GM10266 (cell line): ENCODE results near the gene SLC5A9.
"Not testable (repeated sequence)": the region's sequence is repeated elsewhere in the genome, so short reads cannot be mapped to it uniquely, and the experiment has no call there.

Experiments used
- DNase-seq: peaks from one replicate; pipeline ENCODE4 v3.0.0; 2012; ENCODE audit errors: extremely low spot score
- TF ChIP-seq, protein P1 (sequence below): IDR thresholded peaks from 2 replicates; pipeline ENCODE4 v1.5.1; 2012; ENCODE audit warnings: mild to moderate bottlenecking, low read depth; ENCODE audit not compliant: control insufficient read depth, insufficient read depth; ENCODE audit errors: missing control alignments

The SLC5A9 gene

DNA sequence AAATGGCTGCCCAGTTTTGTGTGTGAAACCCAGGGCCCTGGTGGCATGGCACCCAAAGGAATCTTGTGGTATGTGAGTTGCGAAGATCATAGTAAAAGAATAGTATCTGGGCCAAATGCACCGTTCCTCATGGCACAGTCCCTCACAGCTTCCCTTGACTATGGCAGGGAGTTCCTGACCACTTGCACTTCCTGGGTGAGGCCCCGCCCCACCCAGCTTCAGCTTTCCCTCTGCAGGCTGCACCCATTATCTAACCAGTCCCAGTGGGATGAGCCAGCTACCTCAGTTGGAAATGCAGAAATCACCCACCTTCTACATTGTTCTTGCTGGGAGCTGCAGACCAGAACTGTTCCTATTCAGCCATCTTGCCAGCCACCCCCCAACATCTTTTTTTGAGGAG lies 63.0 kb downstream of the SLC5A9 start:
- no peak for DNase-seq
- TF ChIP-seq, protein P1, sequence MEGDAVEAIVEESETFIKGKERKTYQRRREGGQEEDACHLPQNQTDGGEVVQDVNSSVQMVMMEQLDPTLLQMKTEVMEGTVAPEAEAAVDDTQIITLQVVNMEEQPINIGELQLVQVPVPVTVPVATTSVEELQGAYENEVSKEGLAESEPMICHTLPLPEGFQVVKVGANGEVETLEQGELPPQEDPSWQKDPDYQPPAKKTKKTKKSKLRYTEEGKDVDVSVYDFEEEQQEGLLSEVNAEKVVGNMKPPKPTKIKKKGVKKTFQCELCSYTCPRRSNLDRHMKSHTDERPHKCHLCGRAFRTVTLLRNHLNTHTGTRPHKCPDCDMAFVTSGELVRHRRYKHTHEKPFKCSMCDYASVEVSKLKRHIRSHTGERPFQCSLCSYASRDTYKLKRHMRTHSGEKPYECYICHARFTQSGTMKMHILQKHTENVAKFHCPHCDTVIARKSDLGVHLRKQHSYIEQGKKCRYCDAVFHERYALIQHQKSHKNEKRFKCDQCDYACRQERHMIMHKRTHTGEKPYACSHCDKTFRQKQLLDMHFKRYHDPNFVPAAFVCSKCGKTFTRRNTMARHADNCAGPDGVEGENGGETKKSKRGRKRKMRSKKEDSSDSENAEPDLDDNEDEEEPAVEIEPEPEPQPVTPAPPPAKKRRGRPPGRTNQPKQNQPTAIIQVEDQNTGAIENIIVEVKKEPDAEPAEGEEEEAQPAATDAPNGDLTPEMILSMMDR = no peak

DNA sequence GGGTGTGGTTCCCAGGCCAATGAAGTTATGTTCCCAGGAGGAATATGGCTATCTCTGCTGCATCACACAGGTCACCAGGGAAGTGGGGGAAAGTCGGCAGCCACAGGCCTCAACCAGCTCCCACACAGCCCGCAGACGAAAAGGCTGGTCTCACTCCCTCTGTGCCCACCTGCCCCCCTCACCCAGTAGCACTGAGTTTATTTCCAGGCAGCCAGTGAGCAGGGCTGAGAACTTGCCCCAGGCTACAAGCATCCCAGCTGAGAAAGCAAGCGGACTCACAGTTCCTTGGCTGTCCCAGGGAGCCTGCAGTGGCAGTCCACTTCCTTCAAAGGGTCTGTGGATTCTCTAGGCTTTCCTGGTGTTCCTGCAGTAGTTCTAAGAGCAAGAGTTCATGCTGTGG lies 68.9 kb downstream of the SLC5A9 start:
- TF ChIP-seq, protein P1 = no peak
- DNase-seq = no peak

DNA sequence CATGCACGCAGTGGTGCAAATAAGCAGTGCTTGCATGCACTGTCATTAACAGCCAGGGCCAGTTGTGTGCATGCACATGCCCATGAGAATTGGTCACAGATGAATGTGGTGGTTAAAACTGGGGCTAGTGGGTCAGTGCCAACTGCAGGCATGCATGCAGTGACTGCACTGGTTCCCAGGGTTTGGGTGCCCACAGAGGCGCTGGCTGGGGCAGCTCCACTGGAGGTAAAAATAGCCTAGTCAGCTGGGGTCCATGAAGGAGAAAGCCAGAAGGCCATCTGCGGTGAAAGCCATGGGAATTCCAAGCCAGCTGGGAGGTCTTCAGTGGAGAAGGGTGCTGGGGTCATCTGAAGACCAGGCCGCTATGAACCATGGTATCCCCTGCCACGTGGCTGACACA lies 70.2 kb downstream of the SLC5A9 start:
- TF ChIP-seq, protein P1 = no peak
- DNase-seq = no peak

DNA sequence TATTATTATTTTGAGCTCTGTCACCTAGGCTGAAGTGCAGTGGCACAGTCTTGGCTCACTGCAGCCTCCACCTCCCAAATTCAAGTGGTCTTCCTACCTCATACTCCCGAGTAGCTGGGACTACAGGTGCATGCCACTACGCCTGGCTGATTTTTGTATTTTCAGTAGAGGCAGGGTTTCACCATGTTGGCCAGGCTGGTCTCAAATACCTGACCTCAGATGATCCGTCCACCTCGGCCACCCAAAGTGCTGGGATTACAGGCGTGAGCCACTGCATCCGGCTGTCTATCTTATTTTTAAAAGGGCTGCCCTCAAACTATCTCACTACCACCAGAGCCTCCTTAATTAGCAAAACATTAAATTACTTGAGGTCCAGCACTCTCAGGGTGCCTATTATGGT lies 71.6 kb downstream of the SLC5A9 start:
- not testable (repeated sequence) for DNase-seq

DNA sequence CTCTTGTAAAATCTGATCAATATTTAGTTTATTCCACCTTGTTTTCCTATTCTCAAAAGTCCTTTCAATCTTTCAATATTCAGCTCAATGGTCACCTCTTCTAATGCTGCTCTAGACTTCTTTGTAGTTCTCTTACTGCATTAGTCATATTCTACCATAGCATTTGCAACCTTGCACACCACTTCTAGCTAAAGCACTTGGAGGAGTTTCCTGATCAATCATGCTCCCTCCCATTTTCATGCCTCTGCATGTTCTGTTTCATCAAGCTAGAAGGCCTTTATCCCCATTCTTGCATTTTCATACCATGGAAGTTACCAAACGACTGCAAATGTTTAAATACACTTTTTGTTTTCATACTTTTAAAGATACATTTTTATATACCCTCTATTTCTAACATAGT lies 72.1 kb downstream of the SLC5A9 start:
- DNase-seq = no peak
- TF ChIP-seq, protein P1 = no peak
